IgD-negative memory B cell (primary cell): ENCODE data around the gene LPP. TPM values are rescaled to one million over a fixed set of nuclear protein-coding genes. Genes with fewer than 3 reads are reported as not detected.

Experiments
- H3K27ac Mint-ChIP-seq, 3 donors: one replicate each; pipeline ENCODE4 v1.8.0; 2020 to 2022; ENCODE audit warnings: mild to moderate bottlenecking in 3 of 3, mixed read lengths in 3 of 3, moderate library complexity in 1 of 3
- H3K27me3 Mint-ChIP-seq: one replicate; pipeline ENCODE4 v1.8.0; 2021; ENCODE audit warnings: mixed read lengths
- H3K36me3 Mint-ChIP-seq: one replicate; pipeline ENCODE4 v1.8.0; 2020; ENCODE audit warnings: mild to moderate bottlenecking, mixed read lengths
- H3K4me1 Mint-ChIP-seq, 3 donors: one replicate each; pipeline ENCODE4 v1.8.0; 2020 to 2022; ENCODE audit warnings: mixed read lengths in 3 of 3, mild to moderate bottlenecking in 1 of 3
- H3K4me3 Mint-ChIP-seq, 4 donors: one replicate each; pipeline ENCODE4 v1.8.0; 2020 to 2022; ENCODE audit warnings: mild to moderate bottlenecking in 4 of 4, mixed read lengths in 4 of 4, moderate library complexity in 3 of 4
- H3K9me3 Mint-ChIP-seq, 3 donors: one replicate each; pipeline ENCODE4 v1.8.0; 2020 to 2021; ENCODE audit warnings: mixed read lengths in 3 of 3, mild to moderate bottlenecking in 1 of 3
- polyA plus RNA-seq: library from polyadenylated mRNA; unstranded; fragments of 300-500 nt; fragmentation: Illumina TruSeq; gene quantifications from one replicate; pipeline ENCODE4 v1.2.3, GENCODE V29; 2021

Gene LPP
- polyA plus RNA-seq, 1 donor from 2014 or later: 29.2 TPM

DNA sequence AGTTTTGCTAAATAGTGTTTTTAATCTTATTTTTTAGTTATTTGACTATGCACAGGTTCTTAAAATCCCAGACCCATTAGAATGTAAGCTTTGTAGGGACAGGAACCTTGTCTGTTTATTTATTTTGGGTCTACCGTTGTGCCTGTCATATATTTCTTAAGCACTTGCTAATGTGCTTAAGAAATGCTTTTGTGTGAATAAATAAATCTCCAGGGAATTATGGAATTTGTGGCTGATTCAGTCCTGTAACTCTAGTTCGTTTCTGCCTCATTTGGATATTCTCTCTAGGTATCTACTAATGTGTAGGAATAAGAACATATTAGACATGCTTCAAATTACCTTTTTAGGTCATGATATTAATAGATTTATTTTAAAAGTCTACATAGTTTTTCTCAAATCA, 161.6 kb downstream of the LPP start:
- H3K27me3 Mint-ChIP-seq: no peaks in the 10 kb centered on the region
- H3K4me1 Mint-ChIP-seq: peaks cover 11 to 17% (median 15%) of the 10 kb centered on the region in 3 donors
- no peaks in the 10 kb centered on the region for H3K9me3 Mint-ChIP-seq
- no peak overlapping the region for H3K27ac Mint-ChIP-seq
- peaks cover 3% of the 10 kb centered on the region for H3K36me3 Mint-ChIP-seq
- H3K4me3 Mint-ChIP-seq: no peak overlapping the region

DNA sequence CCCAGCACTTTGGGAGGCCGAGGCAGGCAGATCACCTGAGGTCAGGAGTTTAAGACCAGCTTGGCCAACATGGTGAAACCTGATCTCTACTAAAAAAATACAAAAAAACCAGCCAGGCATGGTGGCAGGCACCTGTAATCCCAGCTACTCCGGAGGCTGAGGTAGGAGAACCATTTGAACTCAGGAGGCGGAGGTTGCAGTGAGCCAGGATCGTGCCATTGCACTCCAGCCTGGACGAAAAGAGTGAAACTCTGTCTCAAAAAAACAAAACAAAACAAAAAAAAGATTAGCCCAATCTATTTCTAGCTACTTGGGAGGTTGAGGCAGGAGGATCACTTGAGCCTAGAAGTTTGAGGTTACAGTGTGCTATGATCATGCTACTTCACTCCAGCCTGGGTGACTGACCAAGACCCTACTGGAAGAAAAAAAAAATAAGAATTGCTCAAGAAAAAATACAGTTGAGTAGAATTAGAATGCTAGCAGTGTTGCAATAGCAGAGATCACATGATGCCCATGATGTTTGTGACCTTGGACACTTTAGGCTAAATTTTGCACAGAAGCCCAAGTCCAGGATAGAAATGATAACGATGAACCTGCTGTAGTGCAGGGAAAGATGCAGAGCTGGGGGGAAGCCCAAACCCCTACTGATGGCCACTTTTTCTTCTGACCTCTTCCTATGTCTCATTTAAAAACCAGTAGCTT, 162.2 kb downstream of the LPP start:
- Mint-ChIP-seq H3K27ac (no peak overlapping the region), H3K27me3 (no peaks in the 10 kb centered on the region), H3K4me3 (peak overlapping the region in 1 of 4 donors; percentile 63), H3K9me3 (no peaks in the 10 kb centered on the region), H3K4me1 (peaks cover 15 to 21% (median 19%) of the 10 kb centered on the region in 3 donors), H3K36me3 (peaks cover 3% of the 10 kb centered on the region)

DNA sequence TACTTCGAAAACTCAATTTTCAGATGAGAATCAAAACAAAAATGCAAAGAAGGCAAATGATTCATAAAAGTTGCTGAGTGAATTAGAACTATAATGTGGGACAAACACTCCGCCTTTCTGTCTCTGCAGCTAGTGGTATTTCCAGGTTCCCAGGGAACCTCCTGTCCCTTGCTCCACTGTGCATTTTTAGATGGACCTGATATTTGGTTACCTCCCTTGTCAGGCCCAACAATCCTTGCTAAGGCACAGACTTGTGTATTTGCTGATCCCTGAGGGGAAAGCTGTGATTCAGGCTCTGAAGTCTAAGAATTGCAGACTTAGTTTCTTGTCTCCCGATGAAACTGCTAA, 162.7 kb downstream of the LPP start:
- Mint-ChIP-seq H3K36me3 (peaks cover 3% of the 10 kb centered on the region), H3K27ac (no peak overlapping the region), H3K4me3 (peak overlapping the region in 2 of 4 donors; percentile 28 to 63), H3K27me3 (no peaks in the 10 kb centered on the region), H3K4me1 (peaks cover 15 to 21% (median 19%) of the 10 kb centered on the region in 3 donors), H3K9me3 (no peaks in the 10 kb centered on the region)

DNA sequence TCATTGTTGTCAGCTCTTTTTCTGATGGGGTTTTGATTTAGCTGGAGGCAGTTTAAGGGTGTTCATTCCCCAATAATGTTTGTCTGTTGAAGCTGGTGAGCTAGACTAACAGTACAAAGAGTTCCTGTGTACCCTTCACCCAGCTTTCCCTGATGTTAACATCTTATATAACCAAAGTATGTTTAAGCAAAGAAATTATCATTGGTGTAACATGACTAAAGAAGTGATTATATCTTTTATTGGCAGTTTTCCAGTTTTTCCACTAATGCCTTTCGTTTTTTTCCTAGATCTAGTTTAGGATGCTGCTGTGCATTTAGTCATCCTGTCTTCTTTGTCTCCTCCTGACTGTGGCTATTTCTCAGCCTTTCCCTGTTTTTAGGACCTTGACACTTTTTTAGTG, 165.6 kb downstream of the LPP start:
- Mint-ChIP-seq H3K27ac (no peak overlapping the region), H3K9me3 (no peaks in the 10 kb centered on the region), H3K4me3 (no peak overlapping the region), H3K36me3 (peaks cover 6% of the 10 kb centered on the region), H3K4me1 (peaks cover 23 to 35% (median 32%) of the 10 kb centered on the region in 3 donors), H3K27me3 (no peaks in the 10 kb centered on the region)

DNA sequence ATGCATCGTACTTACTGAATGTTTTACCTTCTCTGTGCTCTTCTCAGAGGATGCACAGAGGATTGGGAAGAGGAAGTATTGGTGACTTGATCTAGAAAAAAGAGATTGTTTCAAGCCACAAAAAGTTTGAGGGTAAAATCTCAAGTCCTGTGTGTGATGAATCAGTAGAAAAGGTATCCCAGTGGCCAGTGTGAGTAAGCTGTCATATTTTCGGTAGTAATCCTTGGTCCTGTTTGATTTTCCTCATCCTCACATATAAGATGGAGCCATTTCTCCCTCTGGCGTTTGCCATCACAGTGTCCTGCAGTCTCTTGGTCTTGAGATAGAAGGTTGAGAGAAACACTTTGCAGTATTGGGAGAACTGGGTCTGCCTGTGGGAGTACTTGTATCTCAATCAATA, 166.8 kb downstream of the LPP start:
- Mint-ChIP-seq H3K27me3 (no peaks in the 10 kb centered on the region), H3K36me3 (peaks cover 7% of the 10 kb centered on the region), H3K27ac (no peak overlapping the region), H3K4me3 (no peak overlapping the region), H3K9me3 (no peaks in the 10 kb centered on the region), H3K4me1 (peaks cover 23 to 35% (median 32%) of the 10 kb centered on the region in 3 donors)

DNA sequence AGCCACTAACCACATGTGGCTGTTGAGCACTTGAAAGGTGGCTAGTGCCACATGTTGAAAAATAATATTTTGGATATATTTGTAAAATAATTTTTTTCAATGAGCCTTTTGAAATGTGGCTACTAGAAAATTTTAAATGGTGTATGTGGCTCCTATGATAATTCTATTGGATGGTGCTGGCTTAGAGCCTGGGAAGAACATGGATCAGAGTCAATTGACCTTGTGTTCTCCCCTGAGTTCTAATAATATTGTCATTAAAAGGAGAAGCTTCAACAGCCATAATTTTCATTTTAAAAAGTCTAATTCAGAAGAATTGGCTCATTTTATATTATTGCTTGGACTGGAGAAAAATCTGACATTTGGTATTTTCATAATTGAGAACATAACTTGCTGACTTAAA, 167.3 kb downstream of the LPP start:
- no peak overlapping the region for H3K27ac Mint-ChIP-seq
- peaks cover 23 to 36% (median 32%) of the 10 kb centered on the region in 3 donors for H3K4me1 Mint-ChIP-seq
- no peaks in the 10 kb centered on the region for H3K9me3 Mint-ChIP-seq
- no peak overlapping the region for H3K4me3 Mint-ChIP-seq
- no peaks in the 10 kb centered on the region for H3K27me3 Mint-ChIP-seq
- H3K36me3 Mint-ChIP-seq: peaks cover 7% of the 10 kb centered on the region

DNA sequence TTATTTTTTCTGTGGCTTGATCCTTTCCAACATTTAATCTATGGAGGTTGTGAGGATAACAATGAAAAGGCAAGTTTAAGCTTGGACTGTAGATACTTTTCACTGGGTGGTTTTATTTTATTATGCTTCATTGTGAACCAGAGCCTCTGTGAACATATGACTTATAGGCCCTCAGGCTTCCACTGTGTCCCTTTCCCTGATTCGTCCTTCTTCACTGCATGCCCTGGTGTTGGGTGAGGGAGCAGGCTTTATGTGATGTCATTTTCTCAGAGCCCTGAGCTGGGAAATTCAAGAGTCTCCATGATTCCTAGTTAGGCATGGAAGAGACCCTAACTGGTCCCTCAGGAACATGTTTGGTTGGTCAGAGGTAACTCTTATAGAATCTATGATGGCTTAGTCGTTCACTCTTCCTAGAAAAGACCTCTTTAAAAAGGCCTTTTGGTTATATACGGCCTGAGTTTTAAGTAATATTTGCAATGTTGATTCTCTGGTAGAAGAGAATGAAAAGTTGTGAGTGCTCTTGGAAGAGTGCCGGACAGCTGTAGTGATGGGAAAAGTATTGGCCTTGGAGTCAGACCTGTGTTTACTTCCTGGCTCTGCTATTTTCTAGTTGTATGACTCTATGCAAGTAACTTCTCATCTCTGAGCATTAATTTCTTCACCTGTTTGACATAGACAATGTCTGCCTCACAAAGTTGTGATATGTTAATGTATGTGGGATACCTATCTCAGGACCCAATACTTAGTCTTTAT, 168.4 kb downstream of the LPP start:
- Mint-ChIP-seq H3K27me3 (no peaks in the 10 kb centered on the region), H3K4me3 (no peak overlapping the region), H3K4me1 (peaks cover 24 to 34% (median 31%) of the 10 kb centered on the region in 3 donors), H3K27ac (peak overlapping the region in 1 of 3 donors; percentile 77), H3K9me3 (no peaks in the 10 kb centered on the region), H3K36me3 (peaks cover 7% of the 10 kb centered on the region)

DNA sequence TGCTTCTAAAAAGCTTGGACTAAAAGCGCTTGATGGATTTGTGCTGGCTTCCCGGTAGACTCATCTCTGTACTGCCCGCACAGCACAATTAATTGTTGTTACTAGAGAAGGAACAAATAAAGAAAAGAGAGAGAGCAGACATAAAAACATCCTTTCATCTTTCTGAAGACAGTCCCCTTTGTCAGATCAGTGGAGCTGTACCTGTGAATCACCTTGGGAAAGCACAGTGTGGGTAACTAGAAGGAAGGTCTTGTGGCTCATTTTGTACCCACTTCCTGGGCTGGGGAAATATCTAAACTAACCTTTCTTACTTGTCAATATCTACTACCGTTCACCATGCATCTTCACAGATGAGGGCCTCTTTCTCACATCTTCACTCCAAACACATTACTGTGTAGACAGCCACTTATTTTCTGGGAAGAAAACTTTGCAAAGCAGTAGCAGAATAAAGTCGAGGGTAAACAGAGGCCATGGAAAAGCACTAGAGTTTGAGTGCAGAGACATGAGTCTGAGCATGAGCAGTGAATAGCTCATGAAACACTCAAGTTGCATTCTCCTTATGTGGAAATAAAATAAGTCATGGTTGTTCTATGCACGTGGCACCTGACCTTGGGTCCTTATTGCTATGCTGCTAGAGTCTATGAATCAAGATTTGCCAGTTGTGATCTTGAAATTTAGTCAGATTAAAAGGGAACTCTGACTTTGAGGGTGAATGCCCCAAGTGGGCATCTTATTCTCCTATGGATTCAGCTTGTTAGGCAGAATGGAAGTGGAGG, 169.3 kb downstream of the LPP start:
- Mint-ChIP-seq H3K4me3 (peak overlapping the region in 2 of 4 donors; percentile 31 to 61), H3K27me3 (no peaks in the 10 kb centered on the region), H3K27ac (peak overlapping the region in 1 of 3 donors; percentile 6)

DNA sequence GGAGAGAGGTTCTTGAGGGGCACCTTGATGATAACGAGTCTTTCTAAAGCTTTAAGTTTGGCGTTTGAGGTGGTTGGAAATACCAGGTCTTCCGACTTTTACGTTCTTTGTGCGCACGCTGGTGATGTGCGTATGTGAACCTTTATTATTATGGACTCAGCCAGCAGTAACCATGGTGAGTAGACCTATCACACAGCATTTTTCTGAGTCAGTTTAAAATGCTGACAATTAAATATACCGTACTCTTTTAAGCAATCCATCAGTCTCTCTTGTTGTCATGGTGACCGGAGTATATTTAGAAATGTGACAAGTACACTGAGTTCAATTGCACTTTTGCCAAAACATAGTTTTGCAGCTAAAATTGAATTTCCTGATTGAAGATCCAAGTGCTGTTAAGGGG, 172.2 kb downstream of the LPP start:
- H3K27ac Mint-ChIP-seq: no peak overlapping the region
- H3K4me1 Mint-ChIP-seq: peaks cover 25 to 39% (median 35%) of the 10 kb centered on the region in 3 donors
- H3K9me3 Mint-ChIP-seq: no peaks in the 10 kb centered on the region
- H3K27me3 Mint-ChIP-seq: no peaks in the 10 kb centered on the region
- H3K4me3 Mint-ChIP-seq: no peak overlapping the region
- H3K36me3 Mint-ChIP-seq: peaks cover 6% of the 10 kb centered on the region

More for the DNA sequence above, 169.3 kb downstream of the LPP start:
- Mint-ChIP-seq H3K9me3 (no peaks in the 10 kb centered on the region), H3K36me3 (peaks cover 4% of the 10 kb centered on the region), H3K4me1 (peaks cover 24 to 31% (median 31%) of the 10 kb centered on the region in 3 donors)

DNA sequence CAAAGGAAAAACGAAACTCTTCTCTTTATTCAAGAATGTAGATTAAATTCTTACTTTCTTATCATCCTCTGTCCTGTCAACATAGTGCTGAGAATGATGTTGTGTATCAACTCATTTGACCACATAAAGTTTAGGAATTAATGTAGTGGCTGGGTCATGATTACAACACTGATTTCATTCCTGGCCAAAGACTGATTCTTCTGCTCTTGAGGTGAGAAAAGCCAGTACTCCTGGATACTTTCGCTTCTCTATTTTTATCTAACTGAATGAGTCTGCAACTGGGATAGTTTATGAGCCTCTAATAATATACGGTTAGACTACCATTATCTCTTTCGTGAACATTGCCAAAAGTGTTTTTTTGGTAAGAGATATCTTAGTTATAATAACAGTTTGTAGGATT, 173.0 kb downstream of the LPP start:
- Mint-ChIP-seq H3K4me3 (peak overlapping the region in 1 of 4 donors; percentile 38), H3K36me3 (peaks cover 6% of the 10 kb centered on the region), H3K9me3 (no peaks in the 10 kb centered on the region), H3K4me1 (peaks cover 25 to 39% (median 35%) of the 10 kb centered on the region in 3 donors), H3K27me3 (no peaks in the 10 kb centered on the region), H3K27ac (no peak overlapping the region)

DNA sequence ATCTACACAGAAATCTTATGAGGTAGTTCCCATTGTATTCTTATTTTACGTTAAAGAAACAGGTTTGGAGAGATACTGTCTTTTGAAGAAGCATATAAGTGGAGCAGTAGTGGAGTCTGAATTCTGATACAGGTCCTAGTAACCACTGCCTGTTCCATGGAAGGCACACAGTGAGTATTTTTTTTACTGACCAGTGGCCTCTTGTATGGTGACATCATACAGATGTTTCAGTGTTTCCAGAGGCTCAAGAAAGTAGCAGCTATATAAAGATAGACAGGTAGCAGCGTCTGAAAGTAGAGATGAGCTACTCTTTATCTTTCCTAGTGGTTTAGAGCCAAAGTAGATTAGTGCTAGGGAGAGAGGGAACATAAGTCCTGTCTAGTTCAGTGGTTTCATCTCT, 173.5 kb downstream of the LPP start:
- Mint-ChIP-seq H3K9me3 (no peaks in the 10 kb centered on the region), H3K4me3 (peak overlapping the region in 1 of 4 donors; percentile 38), H3K27ac (no peak overlapping the region), H3K27me3 (no peaks in the 10 kb centered on the region), H3K4me1 (peaks cover 25 to 39% (median 35%) of the 10 kb centered on the region in 3 donors), H3K36me3 (peaks cover 6% of the 10 kb centered on the region)

DNA sequence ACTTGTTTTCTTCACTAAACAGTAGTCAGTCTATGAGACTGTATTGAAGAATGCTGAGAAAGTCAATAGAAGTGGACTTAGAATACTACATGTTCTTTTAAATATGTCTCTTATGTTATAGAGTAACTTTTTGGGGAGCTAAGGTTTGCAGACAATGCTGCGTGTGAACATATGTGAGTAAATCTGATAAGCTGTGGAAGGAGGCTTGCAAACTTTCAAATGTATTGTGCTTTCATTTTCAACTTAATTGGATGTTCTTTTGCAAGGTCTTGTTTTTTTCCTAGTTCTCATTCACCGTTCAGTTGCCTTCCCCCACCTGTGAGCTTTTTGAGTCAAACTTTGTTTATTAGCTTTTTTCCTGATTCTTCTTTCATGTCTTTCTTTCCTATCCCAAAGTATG, 176.2 kb downstream of the LPP start:
- peak overlapping the region in 1 of 4 donors; percentile 23 for H3K4me3 Mint-ChIP-seq
- peaks cover 14 to 25% (median 22%) of the 10 kb centered on the region in 3 donors for H3K4me1 Mint-ChIP-seq
- H3K9me3 Mint-ChIP-seq: no peaks in the 10 kb centered on the region
- peak overlapping the region in 1 of 3 donors; percentile 24 for H3K27ac Mint-ChIP-seq
- H3K36me3 Mint-ChIP-seq: peaks cover 4% of the 10 kb centered on the region
- H3K27me3 Mint-ChIP-seq: no peaks in the 10 kb centered on the region

DNA sequence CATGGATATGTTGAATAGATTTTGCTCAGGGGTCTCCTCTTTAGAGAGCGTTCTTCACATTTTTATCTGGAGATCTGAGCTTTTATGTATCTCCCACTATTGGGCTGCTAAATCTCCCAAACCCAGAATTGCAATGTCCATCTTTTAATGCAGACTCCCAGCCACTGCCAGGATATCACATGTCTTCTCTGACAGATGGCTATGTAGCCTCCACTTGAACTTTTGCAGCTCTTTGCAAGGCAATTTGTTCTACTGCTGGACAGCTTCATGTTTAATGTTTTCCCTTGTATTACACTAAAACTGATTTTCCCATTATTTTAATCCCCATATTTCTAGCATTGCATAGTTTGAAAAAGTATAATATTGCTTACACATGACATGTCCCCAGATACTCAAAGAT, 177.2 kb downstream of the LPP start:
- Mint-ChIP-seq H3K27me3 (no peaks in the 10 kb centered on the region), H3K4me1 (peaks cover 16 to 24% (median 22%) of the 10 kb centered on the region in 3 donors), H3K4me3 (peak overlapping the region in 1 of 4 donors; percentile 82), H3K27ac (no peak overlapping the region), H3K36me3 (peaks cover 4% of the 10 kb centered on the region), H3K9me3 (no peaks in the 10 kb centered on the region)

DNA sequence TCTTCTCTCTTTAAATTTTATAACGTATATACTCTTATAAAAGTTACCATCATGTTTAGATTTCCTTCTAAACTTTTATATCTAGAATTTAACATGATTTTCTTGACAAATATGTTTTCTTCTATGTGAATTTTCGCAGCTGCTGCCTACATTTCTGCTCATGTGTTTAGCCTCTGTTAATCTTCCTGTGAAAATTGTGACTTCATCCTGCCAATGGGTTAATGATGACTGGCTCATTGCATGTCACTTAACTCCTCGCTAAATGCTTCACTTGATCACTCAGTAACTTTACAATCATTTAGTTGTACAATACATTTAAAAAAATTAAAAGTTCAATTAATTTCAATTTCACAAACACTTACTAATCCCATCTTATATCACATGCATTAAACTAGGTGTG, 178.1 kb downstream of the LPP start:
- peaks cover 12 to 18% (median 17%) of the 10 kb centered on the region in 3 donors for H3K4me1 Mint-ChIP-seq
- H3K27ac Mint-ChIP-seq: no peak overlapping the region
- no peak overlapping the region for H3K4me3 Mint-ChIP-seq

DNA sequence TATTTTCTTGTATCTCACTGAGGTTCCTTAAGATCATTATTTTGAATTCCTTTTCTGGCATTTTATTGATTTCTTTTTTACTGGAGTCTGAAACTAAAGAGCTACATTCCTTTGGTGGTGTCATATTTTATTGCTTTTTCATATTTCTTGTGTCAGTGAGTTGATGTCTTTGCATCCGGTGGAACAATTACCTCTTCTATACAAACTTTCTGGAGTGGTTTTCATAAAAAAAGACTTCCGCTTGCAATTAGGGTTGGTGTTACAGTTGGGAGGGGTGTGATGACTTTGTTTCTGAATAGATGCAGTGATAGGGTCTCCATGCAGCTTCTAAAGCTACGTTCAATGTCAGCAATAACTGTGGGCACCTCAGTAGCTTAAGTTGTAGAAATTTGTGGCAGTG, 181.7 kb downstream of the LPP start:
- Mint-ChIP-seq H3K27me3 (no peaks in the 10 kb centered on the region), H3K4me3 (no peak overlapping the region), H3K4me1 (peaks cover 15 to 19% (median 18%) of the 10 kb centered on the region in 3 donors), H3K9me3 (no peaks in the 10 kb centered on the region), H3K27ac (no peak overlapping the region), H3K36me3 (peaks cover 2% of the 10 kb centered on the region)

More for the DNA sequence above, 178.1 kb downstream of the LPP start:
- Mint-ChIP-seq H3K36me3 (peaks cover 4% of the 10 kb centered on the region), H3K9me3 (no peaks in the 10 kb centered on the region), H3K27me3 (no peaks in the 10 kb centered on the region)
